ENCODE data around the gene TCHP.

The TCHP gene

DNA sequence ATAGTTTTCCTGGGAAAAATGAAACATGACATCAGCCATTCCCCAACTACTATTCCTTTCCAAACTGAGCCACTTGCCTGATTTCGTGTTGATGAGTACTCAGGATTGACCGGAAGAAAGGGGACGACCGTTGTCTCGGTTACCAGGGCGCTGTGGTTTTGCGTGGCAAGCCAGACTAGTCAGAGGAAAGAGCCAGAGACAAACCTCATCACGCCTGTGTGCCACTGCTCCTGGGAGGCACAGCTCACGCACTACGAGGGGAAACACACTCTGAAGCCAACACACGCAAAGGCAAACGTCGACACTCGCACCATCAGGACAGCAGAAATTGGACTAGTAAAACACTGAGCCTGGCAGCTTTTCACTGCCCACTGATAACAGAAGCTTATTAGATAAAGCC lies 61.1 kb downstream of the TCHP start:
- peak; percentile 43 for FAIRE-seq
- DNase-seq (ENCODE audit: insufficient read length, low spot score) = no peak
- TF ChIP-seq POLR2A (IDR thresholded peaks at IDR 0.05; ENCODE audit: low read depth, low read length) = peak; percentile 40; the same call in 1 of the 2 replicates

DNA sequence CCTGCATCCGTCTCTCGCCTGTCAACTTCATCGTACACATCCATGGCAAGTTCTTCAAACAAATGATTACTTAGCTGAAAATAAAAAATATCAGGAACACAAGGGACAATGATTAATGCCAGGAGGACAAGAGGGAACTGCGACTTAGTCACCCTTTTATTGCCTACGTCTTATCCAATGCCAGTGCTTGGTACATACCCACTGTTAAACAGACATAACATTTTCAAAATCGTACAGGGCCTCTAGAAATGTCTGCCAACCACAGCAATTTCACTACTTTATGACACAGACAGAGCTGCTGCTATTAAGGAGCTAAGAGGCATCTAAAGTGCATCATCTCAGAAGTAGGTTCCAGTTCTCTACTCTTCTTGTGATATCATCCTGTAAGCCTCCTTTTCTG lies 61.5 kb downstream of the TCHP start:
- TF ChIP-seq POLR2A (IDR thresholded peaks at IDR 0.05; ENCODE audit: low read depth, low read length) = no peak
- peak; percentile 75 for FAIRE-seq
- no peak for DNase-seq (ENCODE audit: insufficient read length, low spot score)

DNA sequence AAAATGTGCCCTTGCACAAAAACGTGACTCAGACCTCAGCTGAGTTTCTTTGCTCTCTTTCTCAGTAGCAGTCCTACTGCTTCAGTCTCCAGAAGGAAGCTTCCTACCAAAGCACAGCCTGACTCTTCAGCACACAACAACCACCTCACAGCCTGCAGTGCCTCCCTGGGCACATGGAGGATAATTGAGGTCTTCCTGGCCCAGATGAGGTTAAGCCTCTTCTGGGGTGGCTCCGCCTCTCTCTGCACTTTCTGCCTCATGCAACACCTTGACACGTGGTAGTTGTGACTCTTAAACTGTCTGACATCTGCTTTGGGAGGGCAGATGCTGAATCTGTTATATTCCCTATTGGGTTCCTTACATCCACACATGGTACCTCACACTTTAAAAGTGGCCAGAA lies 62.3 kb downstream of the TCHP start:
- no peak for TF ChIP-seq POLR2A (IDR thresholded peaks at IDR 0.05; ENCODE audit: low read depth, low read length)
- FAIRE-seq = peak; percentile 11
- no peak for DNase-seq (ENCODE audit: insufficient read length, low spot score)

DNA sequence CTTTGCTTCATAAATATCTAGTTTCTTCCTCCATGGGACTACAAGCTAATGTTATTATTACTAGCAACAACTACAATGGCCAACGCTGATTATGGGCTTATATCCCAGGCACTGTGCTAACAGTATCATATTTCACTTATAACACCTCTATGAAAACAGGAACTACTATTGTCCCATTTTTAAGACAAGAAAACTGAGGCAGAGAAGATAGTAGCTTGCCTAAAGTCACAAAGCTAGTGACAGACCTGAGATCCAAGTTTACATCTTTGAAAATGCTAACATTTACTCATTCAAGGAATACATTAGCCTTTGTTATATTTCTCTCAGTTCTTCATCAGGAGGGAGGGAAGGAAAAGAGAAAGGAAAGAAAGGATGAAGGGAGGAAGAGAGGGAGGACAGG lies 63.3 kb downstream of the TCHP start:
- FAIRE-seq (no peak), DNase-seq (ENCODE audit: insufficient read length, low spot score) (no peak)
- TF ChIP-seq POLR2A (IDR thresholded peaks at IDR 0.05; ENCODE audit: low read depth, low read length) = no peak

DNA sequence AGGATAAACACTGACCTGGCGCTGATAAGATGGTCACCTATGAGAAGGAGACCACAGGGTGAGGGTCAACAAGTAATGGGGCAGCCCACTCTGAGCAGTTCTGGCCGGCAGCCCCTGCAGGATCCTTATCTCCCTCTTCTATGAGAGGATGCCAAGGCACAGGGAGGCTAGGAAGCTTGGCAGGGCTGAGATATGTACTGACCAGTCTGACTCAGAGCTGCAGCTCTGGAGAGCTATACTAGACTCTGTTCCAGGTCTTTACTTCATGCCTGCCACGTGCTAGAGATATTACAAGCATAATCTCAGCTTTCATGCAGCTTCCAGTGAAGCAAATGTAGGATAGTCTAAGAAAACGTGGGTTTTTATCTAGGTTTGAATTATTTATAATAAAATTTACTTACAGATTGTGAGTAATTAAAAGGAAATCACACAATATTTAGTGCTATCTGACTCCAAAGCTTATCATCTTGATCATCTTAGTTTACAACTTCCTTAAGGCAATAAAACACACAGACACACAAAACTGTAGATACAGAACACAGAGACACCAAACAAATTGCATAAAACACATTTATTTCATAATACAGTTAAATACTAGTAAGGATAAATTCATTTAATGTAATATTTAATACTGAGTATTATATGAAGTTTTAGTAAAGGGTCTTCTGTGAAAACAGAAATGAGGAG lies 63.8 kb downstream of the TCHP start:
- DNase-seq (ENCODE audit: insufficient read length, low spot score) (no peak), FAIRE-seq (no peak)
- TF ChIP-seq POLR2A (IDR thresholded peaks at IDR 0.05; ENCODE audit: low read depth, low read length) = no peak

DNA sequence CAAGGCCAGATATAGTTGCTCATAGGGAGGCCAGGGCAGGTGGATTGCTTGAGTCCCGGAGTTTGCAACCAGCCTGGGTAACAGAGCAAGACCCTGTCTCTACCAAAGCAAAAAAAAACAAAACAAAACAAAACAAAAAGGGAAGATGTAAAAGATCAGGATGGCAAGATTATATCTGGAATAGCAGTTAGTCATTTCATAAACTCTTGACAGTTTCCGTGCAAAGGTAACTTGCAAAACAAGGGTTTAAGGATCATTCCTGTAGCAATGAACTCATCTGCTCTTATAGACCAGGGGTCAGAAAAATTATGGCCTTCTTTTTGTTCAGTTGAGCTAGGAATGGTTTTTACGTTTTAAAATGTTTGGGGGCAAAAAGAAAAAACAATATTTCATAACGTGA lies 66.5 kb downstream of the TCHP start:
- no peak for TF ChIP-seq POLR2A (IDR thresholded peaks at IDR 0.05; ENCODE audit: low read depth, low read length)
- FAIRE-seq = no peak
- no peak for DNase-seq (ENCODE audit: insufficient read length, low spot score)

DNA sequence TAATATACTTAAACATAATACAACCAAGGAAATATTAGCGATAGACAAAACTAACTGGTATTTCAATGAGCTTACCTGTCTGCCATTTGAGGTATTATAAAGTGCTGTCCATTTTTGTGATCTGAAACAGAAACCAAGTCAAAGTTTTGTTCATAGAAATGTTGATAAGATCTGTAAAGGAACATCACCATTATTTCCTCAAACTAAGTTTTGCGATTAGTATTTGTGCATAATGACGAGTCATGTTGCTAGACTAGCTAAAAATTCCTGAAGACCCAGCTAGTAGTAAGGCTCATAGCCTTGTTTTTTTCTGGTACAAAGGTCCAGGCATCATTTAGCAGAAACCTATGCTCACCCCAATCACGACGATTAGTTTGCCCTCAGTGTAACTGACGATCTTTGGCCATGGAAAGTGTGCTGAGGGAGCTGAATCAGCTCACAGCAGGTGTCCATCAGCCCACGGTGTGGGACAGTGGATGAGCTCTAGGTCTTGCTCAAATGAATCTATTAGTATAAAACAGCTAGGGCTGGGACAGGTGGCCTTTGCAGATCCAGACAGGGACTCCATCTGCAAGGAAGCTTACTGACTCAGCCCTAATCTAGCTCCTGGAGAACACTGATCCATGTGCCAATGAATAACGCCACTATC lies 67.4 kb downstream of the TCHP start:
- no peak for DNase-seq (ENCODE audit: insufficient read length, low spot score)
- TF ChIP-seq POLR2A (IDR thresholded peaks at IDR 0.05; ENCODE audit: low read depth, low read length) = no peak
- FAIRE-seq = peak; percentile 72

Data from H54 (cell line).